ENCODE results near the gene PTCD2.

Gene PTCD2

GRCh38 chr5:72379936-72380335 is 59.8 kb downstream of the PTCD2 start:
- no peak for DNase-seq (ENCODE audit: low spot score)

- peak; percentile 54 for DNase-seq (ENCODE audit: low spot score)
These were observed 60.5 kb downstream of the PTCD2 start for GRCh38 chr5:72380492-72381274.

GRCh38 chr5:72383280-72383679 is 63.1 kb downstream of the PTCD2 start:
- no peak for DNase-seq (ENCODE audit: low spot score)

GRCh38 chr5:72383726-72384125 is 63.6 kb downstream of the PTCD2 start:
- no peak for DNase-seq (ENCODE audit: low spot score)

GRCh38 chr5:72386639-72387038 is 66.5 kb downstream of the PTCD2 start:
- DNase-seq (ENCODE audit: low spot score): no peak

GRCh38 chr5:72387985-72388384 is 67.8 kb downstream of the PTCD2 start:
- no peak for DNase-seq (ENCODE audit: low spot score)

- no peak for DNase-seq (ENCODE audit: low spot score)
These were observed 68.5 kb downstream of the PTCD2 start for GRCh38 chr5:72388646-72389045.

GRCh38 chr5:72390836-72391235 is 70.7 kb downstream of the PTCD2 start:
- no peak for DNase-seq (ENCODE audit: low spot score)

GRCh38 chr5:72392326-72392733 is 72.2 kb downstream of the PTCD2 start:
- no peak for DNase-seq (ENCODE audit: low spot score)

GRCh38 chr5:72393052-72393451 is 72.9 kb downstream of the PTCD2 start:
- no peak for DNase-seq (ENCODE audit: low spot score)

GRCh38 chr5:72394688-72395087 is 74.5 kb downstream of the PTCD2 start:
- DNase-seq (ENCODE audit: low spot score): peak; percentile 55

- no peak for DNase-seq (ENCODE audit: low spot score)
These were observed 77.7 kb downstream of the PTCD2 start for GRCh38 chr5:72397836-72398235.

GRCh38 chr5:72400950-72401349 is 80.8 kb downstream of the PTCD2 start:
- DNase-seq (ENCODE audit: low spot score): no peak

GRCh38 chr5:72402381-72402890 is 82.3 kb downstream of the PTCD2 start:
- DNase-seq (ENCODE audit: low spot score): no peak

GRCh38 chr5:72402959-72403628 is 82.9 kb downstream of the PTCD2 start:
- peak; percentile 6 for DNase-seq (ENCODE audit: low spot score)

GRCh38 chr5:72404771-72405170 is 84.6 kb downstream of the PTCD2 start:
- DNase-seq (ENCODE audit: low spot score): peak; percentile 16

GRCh38 chr5:72407078-72407477 is 86.9 kb downstream of the PTCD2 start:
- DNase-seq (ENCODE audit: low spot score): no peak

GRCh38 chr5:72407541-72407940 is 87.4 kb downstream of the PTCD2 start:
- DNase-seq (ENCODE audit: low spot score): no peak

- DNase-seq (ENCODE audit: low spot score): no peak
These were observed 88.0 kb downstream of the PTCD2 start for GRCh38 chr5:72408127-72408526.

GRCh38 chr5:72408603-72409002 is 88.4 kb downstream of the PTCD2 start:
- DNase-seq (ENCODE audit: low spot score): no peak

- DNase-seq (ENCODE audit: low spot score): no peak
These were observed 90.6 kb downstream of the PTCD2 start for GRCh38 chr5:72410688-72411295.

- no peak for DNase-seq (ENCODE audit: low spot score)
These were observed 92.3 kb downstream of the PTCD2 start for GRCh38 chr5:72412283-72413055.

Data from NAMALWA (cell line).